HFFc6 (cell line): Measurements from ENCODE around the gene GRIN2A. TPM values are rescaled to one million over a fixed set of nuclear protein-coding genes. Genes with fewer than 3 reads are reported as not detected.

Experiments
- DNase-seq: peaks from one replicate; pipeline ENCODE4 v3.0.0-alpha.2; 2018
- H3K27ac Mint-ChIP-seq: 2 replicates; pipeline ENCODE4 v1.8.0; 2020; ENCODE audit warnings: mild to moderate bottlenecking, mixed read lengths
- H3K27me3 Mint-ChIP-seq: 2 replicates; pipeline ENCODE4 v1.8.0; 2021; ENCODE audit warnings: mild to moderate bottlenecking, moderate library complexity, mixed read lengths; ENCODE audit not compliant: insufficient read depth
- H3K36me3 Mint-ChIP-seq: 2 replicates; pipeline ENCODE4 v1.8.0; 2021; ENCODE audit warnings: low read depth, mixed read lengths
- H3K4me1 Mint-ChIP-seq: 2 replicates; pipeline ENCODE4 v1.8.0; 2020; ENCODE audit warnings: low read depth, mixed read lengths
- H3K4me3 Mint-ChIP-seq: 2 replicates; pipeline ENCODE4 v1.8.0; 2020; ENCODE audit warnings: mild to moderate bottlenecking, moderate library complexity, mixed read lengths
- H3K9me3 Mint-ChIP-seq: 2 replicates; pipeline ENCODE4 v1.8.0; 2020; ENCODE audit warnings: mild to moderate bottlenecking, mixed read lengths
- CTCF ChIP-seq: fragments of 200-600 bp; sonication (generic); IDR thresholded peaks from 2 replicates; pipeline ENCODE4 v1.5.0; 2021; ENCODE audit warnings: antibody characterized with exemption, mild to moderate bottlenecking
- total RNA-seq, 6 experiments: library from RNA; stranded (reverse); fragmentation: NEBNext Ultra II Directional; extraction: Animal tissue kit (Norgen Biotek cat#: 25700); gene quantifications; 2 replicates in 1 of 6; 3 replicates in 5 of 6; pipeline ENCODE4 v1.2.3, GENCODE V29; 2021

Gene GRIN2A
- total RNA-seq, 6 experiments from 2014 or later = 0.02 to 0.18 (median 0.08) TPM; not detected in 1

- Mint-ChIP-seq H3K9me3 (peaks cover 18% of the 10 kb centered on the region; the same call in 1 of the 2 replicates), H3K27ac (no peak overlapping the region), H3K27me3 (no peaks in the 10 kb centered on the region), H3K36me3 (no peaks in the 10 kb centered on the region), H3K4me3 (no peak overlapping the region), H3K4me1 (no peaks in the 10 kb centered on the region)
- TF ChIP-seq CTCF = no peak
- DNase-seq = no peak
These were observed 424.5 kb downstream of the GRIN2A start for GRCh38 chr16:9757687-9758086.

GRCh38 chr16:9756434-9756833, 425.8 kb downstream of the GRIN2A start:
- Mint-ChIP-seq H3K4me1 (no peaks in the 10 kb centered on the region), H3K9me3 (peaks cover 19% of the 10 kb centered on the region), H3K36me3 (no peaks in the 10 kb centered on the region), H3K27ac (no peak overlapping the region), H3K27me3 (no peaks in the 10 kb centered on the region), H3K4me3 (no peak overlapping the region)
- TF ChIP-seq CTCF = no peak
- DNase-seq = no peak

DNA sequence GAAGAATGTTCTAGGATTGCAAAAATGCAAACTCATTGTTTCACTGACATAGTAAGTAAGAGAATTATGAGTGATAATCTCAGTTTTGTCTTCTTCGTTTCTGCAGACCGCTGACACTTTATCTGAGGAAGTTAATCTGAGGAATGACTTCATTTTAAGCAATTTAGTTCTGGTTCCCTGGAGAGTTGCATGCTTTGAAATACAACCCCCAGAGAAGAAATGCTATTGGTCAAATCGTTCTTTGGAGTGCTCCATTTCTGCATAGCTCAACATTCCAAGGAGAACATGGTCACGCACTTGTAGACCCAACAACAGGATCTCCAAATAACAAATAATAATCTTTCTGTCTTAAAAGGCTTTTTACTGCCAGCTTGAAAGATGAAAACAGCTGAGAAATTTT, 427.1 kb downstream of the GRIN2A start:
- Mint-ChIP-seq H3K4me1 (no peaks in the 10 kb centered on the region), H3K4me3 (no peak overlapping the region), H3K27ac (no peak overlapping the region), H3K27me3 (no peaks in the 10 kb centered on the region), H3K36me3 (no peaks in the 10 kb centered on the region), H3K9me3 (peaks cover 22% of the 10 kb centered on the region)
- no peak for TF ChIP-seq CTCF
- no peak for DNase-seq

GRCh38 chr16:9741776-9742175, 440.5 kb downstream of the GRIN2A start:
- Mint-ChIP-seq H3K4me3 (no peak overlapping the region), H3K4me1 (no peaks in the 10 kb centered on the region), H3K36me3 (no peaks in the 10 kb centered on the region), H3K27me3 (no peaks in the 10 kb centered on the region; the same call in 1 of the 2 replicates), H3K9me3 (peaks cover 21% of the 10 kb centered on the region), H3K27ac (no peak overlapping the region)
- no peak for DNase-seq
- no peak for TF ChIP-seq CTCF

DNA sequence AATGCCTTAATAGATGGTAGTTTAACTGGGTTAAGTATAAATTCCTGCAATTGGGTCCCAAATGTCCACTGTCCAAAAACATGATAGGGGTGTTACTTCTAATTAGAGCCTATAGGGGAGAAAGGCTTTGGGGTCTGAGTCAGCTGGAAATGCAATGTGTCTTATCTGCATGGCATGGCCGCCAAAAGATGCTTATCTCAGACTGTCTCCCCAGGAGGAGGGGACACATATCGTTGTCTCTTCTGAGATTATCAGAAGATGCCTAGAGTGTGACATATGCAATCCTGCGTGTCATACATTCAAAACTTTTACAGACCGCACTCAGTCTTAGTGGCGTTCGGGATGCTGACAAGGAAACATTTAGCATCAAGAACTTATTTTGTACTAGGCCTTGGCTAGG, 442.9 kb downstream of the GRIN2A start:
- Mint-ChIP-seq H3K9me3 (peaks cover 17% of the 10 kb centered on the region), H3K36me3 (no peaks in the 10 kb centered on the region), H3K27me3 (no peaks in the 10 kb centered on the region; the same call in 1 of the 2 replicates), H3K27ac (no peak overlapping the region), H3K4me3 (no peak overlapping the region), H3K4me1 (no peaks in the 10 kb centered on the region)
- no peak for TF ChIP-seq CTCF
- DNase-seq = no peak

- Mint-ChIP-seq H3K36me3 (no peaks in the 10 kb centered on the region), H3K4me1 (no peaks in the 10 kb centered on the region), H3K27ac (no peak overlapping the region), H3K27me3 (no peaks in the 10 kb centered on the region; the same call in 1 of the 2 replicates), H3K4me3 (no peak overlapping the region), H3K9me3 (peaks cover 17% of the 10 kb centered on the region)
- no peak for TF ChIP-seq CTCF
- DNase-seq = no peak
These were observed 443.5 kb downstream of the GRIN2A start for GRCh38 chr16:9738690-9739089.
